A673 (cell line): ENCODE measurements around the gene PRKCH.

Experiments
- CTCF ChIP-seq: fragments of 300-800, 200-600 bp; sonication (generic); conservative IDR thresholded peaks from 2 replicates; pipeline ENCODE4 v1.5.1; 2017; ENCODE audit warnings: low read depth, mild to moderate bottlenecking, antibody characterized with exemption, low read length, moderate library complexity, mixed read lengths
- EZH2 ChIP-seq: fragments of 200-600 bp; sonication (generic); IDR thresholded peaks from 2 replicates; pipeline ENCODE4 v1.6.1; 2017; ENCODE audit warnings: borderline replicate concordance, low read depth, mild to moderate bottlenecking, mixed read lengths, antibody characterized with exemption, low read length; ENCODE audit not compliant: poor library complexity, severe bottlenecking

GRCh38 chr14:61486930-61487495 lies 165.6 kb downstream of the PRKCH start:
- no peak for TF ChIP-seq CTCF
- no peak for TF ChIP-seq EZH2
